MM.1S (cell line): ENCODE data around the gene MILR1.

Experiments
- EZH2 ChIP-seq: fragments of 300-600 bp; sonication (generic); optimal IDR thresholded peaks from 2 replicates; pipeline ENCODE3; 2017; ENCODE audit warnings: low read depth, mild to moderate bottlenecking, antibody characterized with exemption, low read length, mixed read lengths
- EZH2phosphoT487 ChIP-seq: fragments of 300-600 bp; sonication (generic); IDR thresholded peaks from 2 replicates; pipeline ENCODE4 v1.6.1; 2018; ENCODE audit warnings: antibody characterized with exemption, low read length
- TF ChIP-seq, protein P1 (sequence below): fragments of 300-600 bp; sonication (generic); IDR thresholded peaks from 2 replicates; pipeline ENCODE4 v1.5.1; 2016; ENCODE audit warnings: antibody characterized with exemption, low read length, mixed read lengths

- TF ChIP-seq, protein P1, sequence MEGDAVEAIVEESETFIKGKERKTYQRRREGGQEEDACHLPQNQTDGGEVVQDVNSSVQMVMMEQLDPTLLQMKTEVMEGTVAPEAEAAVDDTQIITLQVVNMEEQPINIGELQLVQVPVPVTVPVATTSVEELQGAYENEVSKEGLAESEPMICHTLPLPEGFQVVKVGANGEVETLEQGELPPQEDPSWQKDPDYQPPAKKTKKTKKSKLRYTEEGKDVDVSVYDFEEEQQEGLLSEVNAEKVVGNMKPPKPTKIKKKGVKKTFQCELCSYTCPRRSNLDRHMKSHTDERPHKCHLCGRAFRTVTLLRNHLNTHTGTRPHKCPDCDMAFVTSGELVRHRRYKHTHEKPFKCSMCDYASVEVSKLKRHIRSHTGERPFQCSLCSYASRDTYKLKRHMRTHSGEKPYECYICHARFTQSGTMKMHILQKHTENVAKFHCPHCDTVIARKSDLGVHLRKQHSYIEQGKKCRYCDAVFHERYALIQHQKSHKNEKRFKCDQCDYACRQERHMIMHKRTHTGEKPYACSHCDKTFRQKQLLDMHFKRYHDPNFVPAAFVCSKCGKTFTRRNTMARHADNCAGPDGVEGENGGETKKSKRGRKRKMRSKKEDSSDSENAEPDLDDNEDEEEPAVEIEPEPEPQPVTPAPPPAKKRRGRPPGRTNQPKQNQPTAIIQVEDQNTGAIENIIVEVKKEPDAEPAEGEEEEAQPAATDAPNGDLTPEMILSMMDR = no peak
- TF ChIP-seq EZH2 (no peak), EZH2phosphoT487 (no peak)
Observed at GRCh38 chr17:64502809-64503208, 53.9 kb downstream of the MILR1 start.
